Stimulated activated CD4-positive, alpha-beta T cell treated with anti-CD3 and anti-CD28 coated beads, Interleukin-2, amount 100 ng/mL, for 48 hours (primary cell): Measurements from ENCODE around the gene TSC2.

Experiments
- DNase-seq, 2 donors: peaks; one replicate each; pipeline ENCODE4 v3.0.0-alpha.2; 2020

TSC2 gene

GRCh38 chr16:2072926-2073325 is 25.1 kb downstream of the TSC2 start:
- DNase-seq, result no peak

- no peak for DNase-seq
Measured at GRCh38 chr16:2074071-2074470, 26.3 kb downstream of the TSC2 start.

- no peak for DNase-seq
Measured at GRCh38 chr16:2075631-2076030, 27.8 kb downstream of the TSC2 start.

GRCh38 chr16:2076072-2076865 is 28.5 kb downstream of the TSC2 start:
- no peak for DNase-seq

GRCh38 chr16:2077016-2077415 is 29.2 kb downstream of the TSC2 start:
- no peak for DNase-seq

GRCh38 chr16:2077696-2078095 is 29.9 kb downstream of the TSC2 start:
- no peak for DNase-seq

GRCh38 chr16:2078096-2078495 is 30.3 kb downstream of the TSC2 start:
- no peak for DNase-seq

GRCh38 chr16:2078691-2079090 is 30.9 kb downstream of the TSC2 start:
- no peak for DNase-seq

- DNase-seq, result no peak
Measured at GRCh38 chr16:2079311-2079800, 31.6 kb downstream of the TSC2 start.

- DNase-seq, result no peak
Measured at GRCh38 chr16:2079991-2080390, 32.2 kb downstream of the TSC2 start.

- DNase-seq, result no peak
Measured at GRCh38 chr16:2081201-2082084, 33.7 kb downstream of the TSC2 start.

- no peak for DNase-seq
Measured at GRCh38 chr16:2082171-2082982, 34.6 kb downstream of the TSC2 start.

- no peak for DNase-seq
Measured at GRCh38 chr16:2082983-2083364, 35.2 kb downstream of the TSC2 start.

GRCh38 chr16:2083409-2083808 is 35.6 kb downstream of the TSC2 start:
- no peak for DNase-seq

GRCh38 chr16:2083876-2084780 is 36.3 kb downstream of the TSC2 start:
- DNase-seq, result no peak

- no peak for DNase-seq
Measured at GRCh38 chr16:2084895-2085625, 37.3 kb downstream of the TSC2 start.

- no peak for DNase-seq
Measured at GRCh38 chr16:2085669-2086068, 37.9 kb downstream of the TSC2 start.

- no peak for DNase-seq
Measured at GRCh38 chr16:2086106-2086742, 38.4 kb downstream of the TSC2 start.

- no peak for DNase-seq
Measured at GRCh38 chr16:2086812-2087747, 39.3 kb downstream of the TSC2 start.
